Glutamatergic neuron (in vitro differentiated cells): Measurements from ENCODE around the gene PLPP3. TPM values are rescaled to one million over a fixed set of nuclear protein-coding genes. Genes with fewer than 3 reads are reported as not detected.

Source experiments
- DNase-seq: peaks from one replicate; pipeline ENCODE4 v3.0.0; 2022
- H3K27ac Mint-ChIP-seq: one replicate; pipeline ENCODE4 v1.8.0; 2020; ENCODE audit warnings: mild to moderate bottlenecking, mixed read lengths, inconsistent platforms; ENCODE audit not compliant: unreplicated experiment
- H3K27me3 Mint-ChIP-seq: one replicate; pipeline ENCODE4 v1.8.0; 2020; ENCODE audit warnings: mild to moderate bottlenecking, moderate library complexity, mixed read lengths, inconsistent platforms; ENCODE audit not compliant: unreplicated experiment
- H3K36me3 Mint-ChIP-seq: one replicate; pipeline ENCODE4 v1.8.0; 2020; ENCODE audit warnings: mild to moderate bottlenecking, mixed read lengths, inconsistent platforms; ENCODE audit not compliant: unreplicated experiment
- H3K4me1 Mint-ChIP-seq: one replicate; pipeline ENCODE4 v1.8.0; 2020; ENCODE audit warnings: mild to moderate bottlenecking, low read depth, mixed read lengths, inconsistent platforms; ENCODE audit not compliant: unreplicated experiment
- H3K4me3 Mint-ChIP-seq: one replicate; pipeline ENCODE4 v1.8.0; 2020; ENCODE audit warnings: mild to moderate bottlenecking, mixed read lengths, inconsistent platforms; ENCODE audit not compliant: unreplicated experiment
- H3K9me3 Mint-ChIP-seq: one replicate; pipeline ENCODE4 v1.8.0; 2020; ENCODE audit warnings: mild to moderate bottlenecking, moderate library complexity, mixed read lengths, inconsistent platforms; ENCODE audit not compliant: unreplicated experiment
- CTCF ChIP-seq: fragments of 200-600 bp; sonication (generic); IDR thresholded peaks from one replicate; pipeline ENCODE4 v1.5.0; 2021; ENCODE audit not compliant: partially characterized antibody, unreplicated experiment
- total RNA-seq: library from RNA; stranded (reverse); fragmentation: NEBNext Ultra II Directional; extraction: Animal tissue kit (Norgen Biotek cat#: 25700); gene quantifications from one replicate; pipeline ENCODE4 v1.2.1, GENCODE V29; 2021; ENCODE audit not compliant: unreplicated experiment

Gene PLPP3
- total RNA-seq, 1 donor from 2014 or later = 11.7 TPM

DNA sequence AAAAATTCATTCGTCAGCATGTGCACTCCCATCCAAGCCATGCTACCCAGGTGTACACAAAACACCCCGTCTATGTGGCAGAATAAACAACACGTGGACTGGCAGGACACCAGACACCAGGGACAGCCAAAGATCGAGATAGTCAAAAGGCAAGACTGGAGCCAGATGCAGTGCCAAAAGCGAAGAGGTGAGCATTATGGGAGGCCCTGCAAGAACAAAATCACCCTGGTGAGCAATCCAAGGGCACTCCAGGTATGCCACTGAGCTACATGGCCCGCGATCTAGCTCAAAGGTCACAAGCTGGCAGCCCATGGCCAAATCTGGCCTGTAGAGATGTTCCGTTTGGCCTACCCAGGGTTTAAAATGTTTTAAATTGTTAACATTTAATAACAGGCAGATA, 33.7 kb downstream of the PLPP3 start:
- H3K4me3 Mint-ChIP-seq = no peak overlapping the region
- H3K27me3 Mint-ChIP-seq = no peaks in the 10 kb centered on the region
- no peak overlapping the region for H3K27ac Mint-ChIP-seq
- H3K36me3 Mint-ChIP-seq = no peaks in the 10 kb centered on the region
- DNase-seq = no peak
- H3K9me3 Mint-ChIP-seq = no peaks in the 10 kb centered on the region
- peaks cover 22% of the 10 kb centered on the region for H3K4me1 Mint-ChIP-seq
- no peak for TF ChIP-seq CTCF

- Mint-ChIP-seq H3K36me3 (no peaks in the 10 kb centered on the region), H3K27me3 (no peaks in the 10 kb centered on the region), H3K4me3 (no peak overlapping the region), H3K27ac (no peak overlapping the region), H3K4me1 (peaks cover 22% of the 10 kb centered on the region), H3K9me3 (no peaks in the 10 kb centered on the region)
- TF ChIP-seq CTCF = no peak
- no peak for DNase-seq
Observed at GRCh38 chr1:56543783-56544612, 35.4 kb downstream of the PLPP3 start.

GRCh38 chr1:56542651-56543050, 36.7 kb downstream of the PLPP3 start:
- H3K4me1 Mint-ChIP-seq = peaks cover 16% of the 10 kb centered on the region
- no peaks in the 10 kb centered on the region for H3K36me3 Mint-ChIP-seq
- DNase-seq = no peak
- H3K9me3 Mint-ChIP-seq = no peaks in the 10 kb centered on the region
- H3K27ac Mint-ChIP-seq = no peak overlapping the region
- H3K27me3 Mint-ChIP-seq = no peaks in the 10 kb centered on the region
- no peak overlapping the region for H3K4me3 Mint-ChIP-seq
- TF ChIP-seq CTCF = no peak

GRCh38 chr1:56541408-56541807, 38.0 kb downstream of the PLPP3 start:
- H3K9me3 Mint-ChIP-seq = no peaks in the 10 kb centered on the region
- H3K36me3 Mint-ChIP-seq = no peaks in the 10 kb centered on the region

More at GRCh38 chr1:56541408-56541807, 38.0 kb downstream of the PLPP3 start:
- H3K27ac Mint-ChIP-seq = no peak overlapping the region
- H3K4me3 Mint-ChIP-seq = no peak overlapping the region
- peaks cover 10% of the 10 kb centered on the region for H3K4me1 Mint-ChIP-seq
- peaks cover 2% of the 10 kb centered on the region for H3K27me3 Mint-ChIP-seq
- no peak for DNase-seq
- TF ChIP-seq CTCF = no peak
